ENCODE data around the gene CD4.

Gene CD4

DNA sequence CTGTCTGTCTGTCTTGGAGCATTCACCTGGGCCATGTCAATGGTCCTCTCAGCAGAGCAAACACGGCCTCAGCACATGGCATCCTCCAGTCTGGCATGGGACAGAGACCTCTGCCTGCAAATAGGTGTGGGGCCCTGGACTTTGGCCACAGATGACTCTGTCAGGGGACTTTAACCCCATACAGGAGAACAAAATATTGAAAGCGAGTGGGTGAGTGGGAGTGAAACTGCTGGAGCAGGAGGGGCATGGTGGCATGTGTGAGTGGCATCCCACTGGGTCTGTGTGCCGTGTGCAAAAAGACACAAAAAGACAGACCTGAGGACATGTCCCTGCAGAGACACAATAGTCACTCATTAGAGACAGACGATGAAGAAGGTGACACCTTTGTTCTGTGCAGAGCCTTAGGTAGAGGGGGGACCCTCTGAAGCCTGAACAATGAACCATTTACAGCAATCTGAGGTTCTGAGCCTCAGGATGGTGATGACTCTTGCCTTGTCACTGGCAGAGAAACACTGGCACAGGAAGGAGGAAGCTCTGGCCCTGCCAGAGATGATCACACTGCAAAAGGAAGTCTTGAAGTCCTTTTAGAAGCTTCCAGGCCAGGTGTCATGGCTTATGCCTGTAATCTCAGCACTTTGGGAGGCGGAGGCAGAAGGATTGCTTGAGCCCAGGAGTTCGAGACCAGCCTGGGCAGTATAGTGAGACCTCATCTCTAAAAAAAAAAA, 9.5 kb upstream of the CD4 start:
- Histone ChIP-seq H3K27ac (ENCODE audit: low read depth, low read length) (no peak overlapping the region), H3K4me3 (ENCODE audit: low read length) (no peak overlapping the region), H3K4me1 (ENCODE audit: control insufficient read depth, low read length) (peaks cover 16% of the 10 kb centered on the region), H3K9me3 (ENCODE audit: control insufficient read depth, insufficient read depth, low read length) (no peaks in the 10 kb centered on the region), H4K20me1 (ENCODE audit: control insufficient read depth, insufficient read depth, low read depth, low read length) (no peaks in the 10 kb centered on the region), H3K27me3 (ENCODE audit: control insufficient read depth, low read length) (peaks cover 28% of the 10 kb centered on the region), H3F3A (ENCODE audit: control insufficient read depth, insufficient read depth) (0 out of 2 replicates have a peak, but pooled peaks cover 3% of the 10 kb centered on the region), H3K36me3 (ENCODE audit: control insufficient read depth, low read length) (no peaks in the 10 kb centered on the region), H3K9me2 (replicated peaks; ENCODE audit: control insufficient read depth, low read length) (no peaks in the 10 kb centered on the region), H3K4me2 (ENCODE audit: low read length) (no peak overlapping the region), H3K79me2 (ENCODE audit: control insufficient read depth, low read length) (no peaks in the 10 kb centered on the region)
- no peak for TF ChIP-seq EZH2phosphoT487 (IDR thresholded peaks at IDR 0.05; ENCODE audit: borderline replicate concordance, low read length)
- TF ChIP-seq, protein P1, sequence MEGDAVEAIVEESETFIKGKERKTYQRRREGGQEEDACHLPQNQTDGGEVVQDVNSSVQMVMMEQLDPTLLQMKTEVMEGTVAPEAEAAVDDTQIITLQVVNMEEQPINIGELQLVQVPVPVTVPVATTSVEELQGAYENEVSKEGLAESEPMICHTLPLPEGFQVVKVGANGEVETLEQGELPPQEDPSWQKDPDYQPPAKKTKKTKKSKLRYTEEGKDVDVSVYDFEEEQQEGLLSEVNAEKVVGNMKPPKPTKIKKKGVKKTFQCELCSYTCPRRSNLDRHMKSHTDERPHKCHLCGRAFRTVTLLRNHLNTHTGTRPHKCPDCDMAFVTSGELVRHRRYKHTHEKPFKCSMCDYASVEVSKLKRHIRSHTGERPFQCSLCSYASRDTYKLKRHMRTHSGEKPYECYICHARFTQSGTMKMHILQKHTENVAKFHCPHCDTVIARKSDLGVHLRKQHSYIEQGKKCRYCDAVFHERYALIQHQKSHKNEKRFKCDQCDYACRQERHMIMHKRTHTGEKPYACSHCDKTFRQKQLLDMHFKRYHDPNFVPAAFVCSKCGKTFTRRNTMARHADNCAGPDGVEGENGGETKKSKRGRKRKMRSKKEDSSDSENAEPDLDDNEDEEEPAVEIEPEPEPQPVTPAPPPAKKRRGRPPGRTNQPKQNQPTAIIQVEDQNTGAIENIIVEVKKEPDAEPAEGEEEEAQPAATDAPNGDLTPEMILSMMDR (IDR thresholded peaks at IDR 0.05; ENCODE audit: low read depth, low read length, poor library complexity, severe bottlenecking): no peak

DNA sequence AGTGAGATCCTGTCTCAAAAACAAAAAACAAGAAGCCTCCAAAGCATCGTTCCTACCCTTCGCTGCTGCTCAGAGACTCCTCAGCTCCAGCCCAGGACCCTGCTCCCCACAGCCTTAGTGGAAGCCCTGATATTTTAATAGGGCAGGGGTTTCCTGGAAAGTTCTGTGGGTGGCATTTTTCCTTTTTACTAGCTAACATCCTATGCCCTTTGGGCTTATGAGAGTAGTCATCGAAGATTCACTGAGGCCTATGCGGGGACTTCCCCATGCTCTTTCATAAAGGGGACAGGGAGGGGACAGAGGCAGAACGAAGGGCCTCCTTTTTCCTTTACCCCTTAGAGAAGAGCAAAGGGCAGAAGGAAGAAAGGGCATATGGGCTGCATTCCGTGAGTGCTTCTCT, 8.8 kb upstream of the CD4 start:
- no peak for TF ChIP-seq EZH2phosphoT487 (IDR thresholded peaks at IDR 0.05; ENCODE audit: borderline replicate concordance, low read length)
- TF ChIP-seq, protein P1 (IDR thresholded peaks at IDR 0.05; ENCODE audit: low read depth, low read length, poor library complexity, severe bottlenecking): no peak

DNA sequence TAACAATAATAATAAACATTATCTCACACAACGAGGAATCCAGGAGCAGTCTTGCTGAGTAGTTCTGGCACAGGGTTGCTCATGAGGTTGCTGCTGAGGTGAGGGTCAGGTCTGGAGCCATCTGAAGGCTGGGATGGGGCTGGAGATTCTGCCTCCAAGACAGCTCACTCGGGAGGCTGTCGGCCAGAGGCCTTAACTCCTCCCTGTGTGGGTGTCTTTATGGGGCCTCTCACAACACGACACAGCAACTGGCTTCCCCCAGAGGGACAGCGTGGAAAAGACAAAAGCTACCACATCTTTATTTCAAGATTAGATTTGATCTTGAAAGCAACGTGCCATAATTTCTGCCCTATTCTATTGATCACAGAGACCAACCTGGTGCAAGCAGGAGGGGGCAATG, 7.2 kb upstream of the CD4 start:
- H3K4me3 ChIP-seq (ENCODE audit: low read length): no peak overlapping the region
- no peaks in the 10 kb centered on the region for H3K36me3 ChIP-seq (ENCODE audit: control insufficient read depth, low read length)
- H3K27me3 ChIP-seq (ENCODE audit: control insufficient read depth, low read length): peaks cover 13% of the 10 kb centered on the region
- H3F3A ChIP-seq (ENCODE audit: control insufficient read depth, insufficient read depth): 0 out of 2 replicates have a peak, but pooled peaks cover 3% of the 10 kb centered on the region
- no peaks in the 10 kb centered on the region for H3K9me2 ChIP-seq (replicated peaks; ENCODE audit: control insufficient read depth, low read length)
- H3K4me2 ChIP-seq (ENCODE audit: low read length): no peak overlapping the region
- no peaks in the 10 kb centered on the region for H3K79me2 ChIP-seq (ENCODE audit: control insufficient read depth, low read length)
- H3K4me1 ChIP-seq (ENCODE audit: control insufficient read depth, low read length): peaks cover 16% of the 10 kb centered on the region
- H4K20me1 ChIP-seq (ENCODE audit: control insufficient read depth, insufficient read depth, low read depth, low read length): no peaks in the 10 kb centered on the region
- H3K9me3 ChIP-seq (ENCODE audit: control insufficient read depth, insufficient read depth, low read length): no peaks in the 10 kb centered on the region
- no peak for TF ChIP-seq EZH2phosphoT487 (IDR thresholded peaks at IDR 0.05; ENCODE audit: borderline replicate concordance, low read length)
- no peak overlapping the region for H3K27ac ChIP-seq (ENCODE audit: low read depth, low read length)

More for the DNA sequence above, 8.8 kb upstream of the CD4 start:
- Histone ChIP-seq H3K27ac (ENCODE audit: low read depth, low read length) (no peak overlapping the region), H4K20me1 (ENCODE audit: control insufficient read depth, insufficient read depth, low read depth, low read length) (no peaks in the 10 kb centered on the region), H3K4me1 (ENCODE audit: control insufficient read depth, low read length) (peaks cover 16% of the 10 kb centered on the region), H3K4me3 (ENCODE audit: low read length) (no peak overlapping the region), H3K27me3 (ENCODE audit: control insufficient read depth, low read length) (peaks cover 21% of the 10 kb centered on the region), H3F3A (ENCODE audit: control insufficient read depth, insufficient read depth) (0 out of 2 replicates have a peak, but pooled peaks cover 3% of the 10 kb centered on the region), H3K4me2 (ENCODE audit: low read length) (no peak overlapping the region), H3K9me3 (ENCODE audit: control insufficient read depth, insufficient read depth, low read length) (no peaks in the 10 kb centered on the region), H3K79me2 (ENCODE audit: control insufficient read depth, low read length) (no peaks in the 10 kb centered on the region), H3K36me3 (ENCODE audit: control insufficient read depth, low read length) (no peaks in the 10 kb centered on the region), H3K9me2 (replicated peaks; ENCODE audit: control insufficient read depth, low read length) (no peaks in the 10 kb centered on the region)

DNA sequence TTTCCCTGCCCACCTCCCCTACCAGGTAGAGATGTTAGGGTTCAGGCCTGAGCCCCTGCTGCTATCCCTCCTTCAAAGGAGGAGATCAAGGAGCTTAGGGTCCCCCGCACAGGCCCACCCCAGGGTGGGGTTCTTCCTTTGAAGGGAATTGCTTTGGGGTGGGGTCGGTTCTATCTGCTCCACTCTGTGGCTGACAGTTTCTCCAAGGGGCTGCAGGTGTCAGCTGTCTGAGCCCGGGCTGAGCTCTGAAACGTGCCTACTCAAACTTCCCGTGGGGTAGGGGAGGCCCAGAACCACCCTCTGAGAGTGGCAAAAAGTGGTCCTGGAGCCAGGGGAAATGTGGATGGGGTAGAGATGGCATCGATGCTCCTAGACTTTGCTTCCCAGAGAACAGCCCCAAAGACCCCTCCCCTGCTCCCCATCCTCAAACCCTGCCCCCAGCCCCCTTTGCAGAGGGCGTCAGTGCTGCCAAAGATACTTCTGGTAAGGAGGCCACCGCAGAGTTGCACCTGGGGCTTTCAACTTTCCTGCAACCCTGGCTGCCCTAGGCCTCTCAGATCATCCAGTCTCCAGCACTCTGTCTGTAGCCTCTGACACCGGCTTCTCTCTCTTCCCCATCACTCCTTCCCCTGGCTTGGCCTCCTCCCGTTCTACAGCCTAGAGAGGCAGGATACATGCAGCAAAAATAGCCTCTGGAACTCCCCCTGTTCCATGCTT, 6.3 kb upstream of the CD4 start:
- H3K36me3 ChIP-seq (ENCODE audit: control insufficient read depth, low read length): no peaks in the 10 kb centered on the region
- 0 out of 2 replicates have a peak, but pooled peaks cover 3% of the 10 kb centered on the region for H3F3A ChIP-seq (ENCODE audit: control insufficient read depth, insufficient read depth)
- H4K20me1 ChIP-seq (ENCODE audit: control insufficient read depth, insufficient read depth, low read depth, low read length): no peaks in the 10 kb centered on the region
- no peak overlapping the region for H3K4me2 ChIP-seq (ENCODE audit: low read length)
- H3K27me3 ChIP-seq (ENCODE audit: control insufficient read depth, low read length): peaks cover 5% of the 10 kb centered on the region; the same call in 1 of the 2 replicates
- H3K79me2 ChIP-seq (ENCODE audit: control insufficient read depth, low read length): no peaks in the 10 kb centered on the region
- H3K9me2 ChIP-seq (replicated peaks; ENCODE audit: control insufficient read depth, low read length): no peaks in the 10 kb centered on the region
- no peak overlapping the region for H3K4me3 ChIP-seq (ENCODE audit: low read length)
- H3K9me3 ChIP-seq (ENCODE audit: control insufficient read depth, insufficient read depth, low read length): no peaks in the 10 kb centered on the region
- TF ChIP-seq, protein P1 (IDR thresholded peaks at IDR 0.05; ENCODE audit: low read depth, low read length, poor library complexity, severe bottlenecking): no peak
- H3K4me1 ChIP-seq (ENCODE audit: control insufficient read depth, low read length): peaks cover 13% of the 10 kb centered on the region
- no peak overlapping the region for H3K27ac ChIP-seq (ENCODE audit: low read depth, low read length)
